ENCODE results near the gene PRAMEF17. TPM values are rescaled to one million over a fixed set of nuclear protein-coding genes. Genes with fewer than 3 reads are reported as not detected.

The PRAMEF17 gene
- total RNA-seq, 1 experiment from 2014 or later, result not detected

Other genes with a start within 250 kb of the PRAMEF17 start
- not detected in 2 replicates for gene PRAMEF26, start 233.6 kb upstream of the PRAMEF17 start, total RNA-seq (2014; rRNA removed; shearing (Covaris generic))
- gene HNRNPCL4, start 224.0 kb upstream of the PRAMEF17 start, total RNA-seq (2014; rRNA removed; shearing (Covaris generic)), result not detected in 2 replicates
- not detected in 2 replicates for gene PRAMEF9, start 217.8 kb upstream of the PRAMEF17 start, total RNA-seq (2014; rRNA removed; shearing (Covaris generic))
- not detected in 2 replicates for gene PRAMEF13, start 188.2 kb upstream of the PRAMEF17 start, total RNA-seq (2014; rRNA removed; shearing (Covaris generic))
- gene PRAMEF18, start 163.5 kb upstream of the PRAMEF17 start, total RNA-seq (2014; rRNA removed; shearing (Covaris generic)), result not detected in 2 replicates
- gene PRAMEF5, start 135.4 kb upstream of the PRAMEF17 start, total RNA-seq (2014; rRNA removed; shearing (Covaris generic)), result not detected in 2 replicates
- gene PRAMEF8, start 104.5 kb upstream of the PRAMEF17 start, total RNA-seq (2014; rRNA removed; shearing (Covaris generic)), result not detected in 2 replicates
- gene PRAMEF33, start 86.1 kb upstream of the PRAMEF17 start, total RNA-seq (2014; rRNA removed; shearing (Covaris generic)), result not detected in 2 replicates
- not detected in 2 replicates for gene PRAMEF15, start 74.1 kb upstream of the PRAMEF17 start, total RNA-seq (2014; rRNA removed; shearing (Covaris generic))
- not detected in 2 replicates for gene PRAMEF14, start 42.5 kb upstream of the PRAMEF17 start, total RNA-seq (2014; rRNA removed; shearing (Covaris generic))
- gene PRAMEF19, start 17.7 kb upstream of the PRAMEF17 start, total RNA-seq (2014; rRNA removed; shearing (Covaris generic)), result not detected in 2 replicates
- not detected in 2 replicates for gene PRAMEF20, start 20.8 kb downstream of the PRAMEF17 start, total RNA-seq (2014; rRNA removed; shearing (Covaris generic))
- gene LRRC38, start 124.4 kb downstream of the PRAMEF17 start, total RNA-seq (2014; rRNA removed; shearing (Covaris generic)), result not detected in 2 replicates
- gene PDPN, start 194.2 kb downstream of the PRAMEF17 start, total RNA-seq (2014; rRNA removed; shearing (Covaris generic)), result not detected in 2 replicates

Measured in A172 (cell line).